MM.1S (cell line): ENCODE data around the gene RUNDC3A.

Experiments
- DNase-seq: peaks from one replicate; pipeline ENCODE4 v3.0.0-alpha.2; 2015
- H2AFZ ChIP-seq: fragments of 300-600 bp; sonication (generic); 2 replicates; pipeline ENCODE4 v1.6.0; 2016; ENCODE audit warnings: antibody characterized with exemption, low read length
- H3F3A ChIP-seq: fragments of 300-600 bp; sonication (generic); 2 replicates; pipeline ENCODE4 v1.6.1; 2016; ENCODE audit warnings: mild to moderate bottlenecking, antibody characterized with exemption, low read length, moderate library complexity, mixed read lengths; ENCODE audit not compliant: insufficient read depth
- H3K27ac ChIP-seq: fragments of 300-600 bp; sonication (generic); 2 replicates; pipeline ENCODE4 v1.5.1; 2016; ENCODE audit warnings: mild to moderate bottlenecking, low read length
- H3K27me3 ChIP-seq: fragments of 300-600 bp; sonication (generic); replicated peaks from 2 replicates; pipeline ENCODE4 v1.6.0; 2016; ENCODE audit warnings: low read length; ENCODE audit not compliant: insufficient read depth
- H3K36me3 ChIP-seq: fragments of 300-600 bp; sonication (generic); replicated peaks from 2 replicates; pipeline ENCODE4 v1.6.1; 2016; ENCODE audit warnings: mild to moderate bottlenecking, low read length, mixed read lengths; ENCODE audit not compliant: insufficient read depth
- H3K4me1 ChIP-seq: fragments of 300-600 bp; sonication (generic); 2 replicates; pipeline ENCODE4 v1.6.1; 2016; ENCODE audit warnings: low read length, mixed read lengths
- H3K4me2 ChIP-seq: fragments of 300-600 bp; sonication (generic); 2 replicates; pipeline ENCODE4 v1.6.0; 2016; ENCODE audit warnings: low read depth, low read length
- H3K4me3 ChIP-seq: fragments of 300-600 bp; sonication (generic); 2 replicates; pipeline ENCODE4 v1.5.1; 2016; ENCODE audit warnings: low read length, mixed read lengths
- H3K79me2 ChIP-seq: fragments of 300-600 bp; sonication (generic); 2 replicates; pipeline ENCODE4 v1.6.1; 2016; ENCODE audit warnings: mixed run types, low read length, mixed read lengths
- H3K9ac ChIP-seq: fragments of 300-600 bp; sonication (generic); 2 replicates; pipeline ENCODE4 v1.6.1; 2016; ENCODE audit warnings: low read length, mixed read lengths
- H3K9me2 ChIP-seq: fragments of 300-600 bp; sonication (generic); replicated peaks from 2 replicates; pipeline ENCODE4 v1.6.1; 2016; ENCODE audit warnings: mild to moderate bottlenecking, low read length, mixed read lengths; ENCODE audit not compliant: insufficient read depth
- H3K9me3 ChIP-seq: fragments of 300-600 bp; sonication (generic); replicated peaks from 2 replicates; pipeline ENCODE4 v1.6.1; 2016; ENCODE audit warnings: mild to moderate bottlenecking, low read length, mixed read lengths; ENCODE audit not compliant: insufficient read depth
- H4K20me1 ChIP-seq: fragments of 300-600 bp; sonication (generic); 2 replicates; pipeline ENCODE4 v1.6.1; 2016; ENCODE audit warnings: mild to moderate bottlenecking, low read length, moderate library complexity, mixed read lengths; ENCODE audit not compliant: insufficient read depth
- CTCF ChIP-seq: fragments of 300-600 bp; sonication (generic); IDR thresholded peaks from 2 replicates; pipeline ENCODE4 v1.5.1; 2016; ENCODE audit warnings: antibody characterized with exemption, low read length, mixed read lengths
- EZH2 ChIP-seq: fragments of 300-600 bp; sonication (generic); optimal IDR thresholded peaks from 2 replicates; pipeline ENCODE3; 2017; ENCODE audit warnings: low read depth, mild to moderate bottlenecking, antibody characterized with exemption, low read length, mixed read lengths
- EZH2phosphoT487 ChIP-seq: fragments of 300-600 bp; sonication (generic); IDR thresholded peaks from 2 replicates; pipeline ENCODE4 v1.6.1; 2018; ENCODE audit warnings: antibody characterized with exemption, low read length

RUNDC3A gene

GRCh38 chr17:44367231-44367979 lies 59.0 kb downstream of the RUNDC3A start:
- TF ChIP-seq CTCF: no peak
- TF ChIP-seq EZH2phosphoT487: no peak
- TF ChIP-seq EZH2: no peak
- no peak overlapping the region for H3K9ac ChIP-seq
- H3K4me2 ChIP-seq: no peak overlapping the region
- H3K27me3 ChIP-seq: peaks cover 47% of the 10 kb centered on the region
- no peak for DNase-seq
- no peaks in the 10 kb centered on the region for H3F3A ChIP-seq
- no peaks in the 10 kb centered on the region for H3K79me2 ChIP-seq
- no peaks in the 10 kb centered on the region for H3K36me3 ChIP-seq
- no peaks in the 10 kb centered on the region for H3K4me1 ChIP-seq
- H4K20me1 ChIP-seq: no peaks in the 10 kb centered on the region
- no peak overlapping the region for H3K27ac ChIP-seq
- H2AFZ ChIP-seq: no peak overlapping the region
- H3K4me3 ChIP-seq: no peak overlapping the region
- no peaks in the 10 kb centered on the region for H3K9me2 ChIP-seq
- H3K9me3 ChIP-seq: no peaks in the 10 kb centered on the region
